Measurements from ENCODE around the gene NAP1L4. TPM values are rescaled to one million over a fixed set of nuclear protein-coding genes. Genes with fewer than 3 reads are reported as not detected.

NAP1L4 gene
- total and polyA plus RNA-seq, 4 donors: 56.3 to 191 (median 77.3) TPM

GRCh38 chr11:2963112-2963754 lies 28.9 kb downstream of the NAP1L4 start:
- TF ChIP-seq, protein P1, sequence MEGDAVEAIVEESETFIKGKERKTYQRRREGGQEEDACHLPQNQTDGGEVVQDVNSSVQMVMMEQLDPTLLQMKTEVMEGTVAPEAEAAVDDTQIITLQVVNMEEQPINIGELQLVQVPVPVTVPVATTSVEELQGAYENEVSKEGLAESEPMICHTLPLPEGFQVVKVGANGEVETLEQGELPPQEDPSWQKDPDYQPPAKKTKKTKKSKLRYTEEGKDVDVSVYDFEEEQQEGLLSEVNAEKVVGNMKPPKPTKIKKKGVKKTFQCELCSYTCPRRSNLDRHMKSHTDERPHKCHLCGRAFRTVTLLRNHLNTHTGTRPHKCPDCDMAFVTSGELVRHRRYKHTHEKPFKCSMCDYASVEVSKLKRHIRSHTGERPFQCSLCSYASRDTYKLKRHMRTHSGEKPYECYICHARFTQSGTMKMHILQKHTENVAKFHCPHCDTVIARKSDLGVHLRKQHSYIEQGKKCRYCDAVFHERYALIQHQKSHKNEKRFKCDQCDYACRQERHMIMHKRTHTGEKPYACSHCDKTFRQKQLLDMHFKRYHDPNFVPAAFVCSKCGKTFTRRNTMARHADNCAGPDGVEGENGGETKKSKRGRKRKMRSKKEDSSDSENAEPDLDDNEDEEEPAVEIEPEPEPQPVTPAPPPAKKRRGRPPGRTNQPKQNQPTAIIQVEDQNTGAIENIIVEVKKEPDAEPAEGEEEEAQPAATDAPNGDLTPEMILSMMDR (IDR thresholded peaks at IDR 0.05; ENCODE audit: control extremely low read depth, extremely low read depth): no peak
- no peak overlapping the region for H3K27ac ChIP-seq (ENCODE audit: low read depth in 1 of 2, low read length in 1 of 2)

GRCh38 chr11:2961080-2961479 lies 31.0 kb downstream of the NAP1L4 start:
- ATAC-seq (ENCODE audit: insufficient read depth, low FRiP score): no peak
- peaks cover 0 to 2% (median 0%) of the 10 kb centered on the region in 4 donors for H3K9me3 ChIP-seq (ENCODE audit: control insufficient read depth in 4 of 4, insufficient read depth in 3 of 4, low read length in 3 of 4)
- H3K9ac ChIP-seq (ENCODE audit: insufficient read depth in 1 of 2, low read length in 2 of 2): no peak overlapping the region
- no peaks in the 10 kb centered on the region for H3K27me3 ChIP-seq (ENCODE audit: control insufficient read depth in 3 of 3, insufficient read depth in 3 of 3, low read length in 2 of 3)
- peaks cover 36 to 73% (median 55%) of the 10 kb centered on the region in 4 donors for H3K36me3 ChIP-seq (ENCODE audit: control insufficient read depth in 4 of 4, insufficient read depth in 4 of 4, low read length in 4 of 4)
- DNase-seq: no peak
- 70 to 75% methylated on average over 5 of the region's 5 CpGs for WGBS, 2 donors
- TF ChIP-seq, protein P1 (IDR thresholded peaks at IDR 0.05; ENCODE audit: control extremely low read depth, extremely low read depth): no peak
- H3K4me3 ChIP-seq: no peak overlapping the region
- no peak overlapping the region for H3K27ac ChIP-seq (ENCODE audit: low read depth in 1 of 2, low read length in 1 of 2)
- H3K4me1 ChIP-seq (ENCODE audit: control insufficient read depth in 5 of 5, insufficient read depth in 5 of 5, low read length in 5 of 5): peaks cover 0 to 2% (median 0%) of the 10 kb centered on the region in 5 donors

More at GRCh38 chr11:2963112-2963754, 28.9 kb downstream of the NAP1L4 start:
- H3K36me3 ChIP-seq (ENCODE audit: control insufficient read depth in 4 of 4, insufficient read depth in 4 of 4, low read length in 4 of 4): peaks cover 23 to 68% (median 53%) of the 10 kb centered on the region in 4 donors
- H3K9ac ChIP-seq (ENCODE audit: insufficient read depth in 1 of 2, low read length in 2 of 2): no peak overlapping the region
- WGBS, 2 donors: 68 to 78% methylated on average over 7 of the region's 7 CpGs
- peaks cover 0 to 4% (median 0%) of the 10 kb centered on the region in 5 donors for H3K4me1 ChIP-seq (ENCODE audit: control insufficient read depth in 5 of 5, insufficient read depth in 5 of 5, low read length in 5 of 5)
- H3K27me3 ChIP-seq (ENCODE audit: control insufficient read depth in 3 of 3, insufficient read depth in 3 of 3, low read length in 2 of 3): no peaks in the 10 kb centered on the region
- no peak for DNase-seq
- H3K4me3 ChIP-seq: no peak overlapping the region
- no peak for ATAC-seq (ENCODE audit: insufficient read depth, low FRiP score)
- peaks cover 0 to 2% (median 0%) of the 10 kb centered on the region in 4 donors for H3K9me3 ChIP-seq (ENCODE audit: control insufficient read depth in 4 of 4, insufficient read depth in 3 of 4, low read length in 3 of 4)

DNA sequence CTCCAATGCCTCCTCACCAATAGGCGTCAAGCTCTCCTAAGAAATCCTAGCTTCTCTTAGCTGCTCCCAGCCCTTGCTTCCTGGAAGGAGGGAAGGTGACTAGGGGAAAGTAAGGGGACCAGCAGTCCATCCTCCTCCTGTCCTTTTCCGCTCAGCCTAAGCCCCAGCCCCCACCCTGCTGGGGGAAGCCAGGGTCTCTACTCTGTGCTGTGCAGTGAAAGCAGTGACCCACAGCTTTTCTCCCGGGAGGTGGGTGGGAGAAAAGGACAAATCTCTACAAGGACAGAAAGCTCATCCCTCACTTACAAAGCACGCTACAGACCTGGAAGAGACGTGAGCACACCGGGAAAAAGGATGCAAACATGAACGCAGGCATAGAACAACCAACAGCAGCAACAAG lies 32.0 kb downstream of the NAP1L4 start:
- Histone ChIP-seq H3K4me1 (ENCODE audit: control insufficient read depth in 5 of 5, insufficient read depth in 5 of 5, low read length in 5 of 5) (peaks cover 0 to 6% (median 0%) of the 10 kb centered on the region in 5 donors), H3K27me3 (ENCODE audit: control insufficient read depth in 3 of 3, insufficient read depth in 3 of 3, low read length in 2 of 3) (no peaks in the 10 kb centered on the region), H3K9me3 (ENCODE audit: control insufficient read depth in 4 of 4, insufficient read depth in 3 of 4, low read length in 3 of 4) (peaks cover 0 to 2% (median 0%) of the 10 kb centered on the region in 4 donors), H3K27ac (ENCODE audit: low read depth in 1 of 2, low read length in 1 of 2) (no peak overlapping the region), H3K36me3 (ENCODE audit: control insufficient read depth in 4 of 4, insufficient read depth in 4 of 4, low read length in 4 of 4) (peaks cover 35 to 70% (median 54%) of the 10 kb centered on the region in 4 donors), H3K4me3 (no peak overlapping the region), H3K9ac (ENCODE audit: insufficient read depth in 1 of 2, low read length in 2 of 2) (no peak overlapping the region)
- DNase-seq: no peak
- WGBS, 2 donors: 94 to 96% methylated on average over 7 of the region's 7 CpGs
- ATAC-seq (ENCODE audit: insufficient read depth, low FRiP score): no peak
- TF ChIP-seq, protein P1 (IDR thresholded peaks at IDR 0.05; ENCODE audit: control extremely low read depth, extremely low read depth): no peak
